MM.1S (cell line): ENCODE measurements around the gene OPN3.

Experiments
- EZH2 ChIP-seq: fragments of 300-600 bp; sonication (generic); optimal IDR thresholded peaks from 2 replicates; pipeline ENCODE3; 2017; ENCODE audit warnings: low read depth, mild to moderate bottlenecking, antibody characterized with exemption, low read length, mixed read lengths
- TF ChIP-seq, protein P1 (sequence below): fragments of 300-600 bp; sonication (generic); IDR thresholded peaks from 2 replicates; pipeline ENCODE4 v1.5.1; 2016; ENCODE audit warnings: antibody characterized with exemption, low read length, mixed read lengths

DNA sequence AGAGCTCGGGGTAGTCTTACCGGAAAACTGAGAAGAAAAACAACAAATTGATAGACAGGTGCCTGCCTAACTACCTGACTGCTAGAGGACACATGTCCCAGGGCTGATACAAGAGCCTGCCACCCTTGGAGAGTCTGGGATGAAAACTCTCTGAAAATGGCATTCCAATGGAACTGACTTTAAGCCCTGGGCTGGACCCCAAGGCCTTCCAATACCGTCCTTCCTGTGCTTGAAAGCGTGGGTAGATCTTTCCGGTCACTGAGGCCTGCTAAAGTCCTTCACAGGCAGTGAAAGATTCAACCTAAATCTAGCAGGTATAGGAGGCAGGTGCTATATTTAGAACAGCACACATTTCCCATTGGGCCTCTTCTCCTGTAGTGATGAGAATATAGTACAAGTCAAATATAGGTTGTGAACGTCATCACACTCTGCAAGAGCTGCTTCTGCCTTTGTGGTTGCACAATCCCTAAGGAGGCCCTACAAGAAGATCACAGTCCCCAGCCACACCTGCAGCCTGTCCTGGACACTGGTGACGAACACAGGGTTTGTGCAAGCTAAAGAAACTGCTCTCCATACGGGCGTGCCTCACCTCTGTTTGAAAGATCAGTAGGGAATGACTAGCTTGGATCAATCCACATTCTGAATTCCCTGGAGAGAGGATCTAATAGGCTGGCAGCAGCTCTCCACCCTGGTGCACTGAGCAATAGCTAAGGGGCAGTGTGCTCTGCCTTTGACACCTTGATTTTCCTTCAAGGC lies 876 bp upstream of the OPN3 start:
- TF ChIP-seq, protein P1, sequence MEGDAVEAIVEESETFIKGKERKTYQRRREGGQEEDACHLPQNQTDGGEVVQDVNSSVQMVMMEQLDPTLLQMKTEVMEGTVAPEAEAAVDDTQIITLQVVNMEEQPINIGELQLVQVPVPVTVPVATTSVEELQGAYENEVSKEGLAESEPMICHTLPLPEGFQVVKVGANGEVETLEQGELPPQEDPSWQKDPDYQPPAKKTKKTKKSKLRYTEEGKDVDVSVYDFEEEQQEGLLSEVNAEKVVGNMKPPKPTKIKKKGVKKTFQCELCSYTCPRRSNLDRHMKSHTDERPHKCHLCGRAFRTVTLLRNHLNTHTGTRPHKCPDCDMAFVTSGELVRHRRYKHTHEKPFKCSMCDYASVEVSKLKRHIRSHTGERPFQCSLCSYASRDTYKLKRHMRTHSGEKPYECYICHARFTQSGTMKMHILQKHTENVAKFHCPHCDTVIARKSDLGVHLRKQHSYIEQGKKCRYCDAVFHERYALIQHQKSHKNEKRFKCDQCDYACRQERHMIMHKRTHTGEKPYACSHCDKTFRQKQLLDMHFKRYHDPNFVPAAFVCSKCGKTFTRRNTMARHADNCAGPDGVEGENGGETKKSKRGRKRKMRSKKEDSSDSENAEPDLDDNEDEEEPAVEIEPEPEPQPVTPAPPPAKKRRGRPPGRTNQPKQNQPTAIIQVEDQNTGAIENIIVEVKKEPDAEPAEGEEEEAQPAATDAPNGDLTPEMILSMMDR = no peak
- TF ChIP-seq EZH2 = no peak
